NOMO-1 treated with dmso at 0.1 percent for 144 hours (cell line): ENCODE measurements around the gene LRRFIP2.
A peak's percentile ranks its signal among the peaks of the same experiment; 100 is the strongest.

Source experiments
- DNase-seq: peaks from one replicate; lab custom pipeline; 2025; ENCODE audit not compliant: unreplicated experiment; lab: John Stamatoyannopoulos, UW

Gene LRRFIP2

DNA sequence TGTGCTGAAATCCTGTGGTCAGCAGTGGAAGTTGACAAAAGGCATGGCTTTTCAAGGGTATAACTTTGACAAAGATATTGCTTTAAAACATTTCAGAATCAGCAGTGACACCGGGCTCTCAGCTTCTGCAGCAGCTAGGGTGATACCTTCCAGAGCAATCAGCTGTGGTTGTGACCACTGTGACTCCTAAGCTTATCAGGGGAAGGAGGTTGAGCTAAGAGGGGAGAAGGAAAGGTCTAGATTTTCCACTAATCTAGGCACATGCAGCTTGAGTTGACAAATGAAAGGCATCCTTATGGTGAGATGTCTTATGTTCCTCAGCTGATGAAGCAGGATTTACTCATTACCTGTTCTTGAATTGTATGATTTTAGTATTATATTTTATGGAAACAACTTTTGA, 16.3 kb upstream of the LRRFIP2 start:
- no peak for DNase-seq

DNA sequence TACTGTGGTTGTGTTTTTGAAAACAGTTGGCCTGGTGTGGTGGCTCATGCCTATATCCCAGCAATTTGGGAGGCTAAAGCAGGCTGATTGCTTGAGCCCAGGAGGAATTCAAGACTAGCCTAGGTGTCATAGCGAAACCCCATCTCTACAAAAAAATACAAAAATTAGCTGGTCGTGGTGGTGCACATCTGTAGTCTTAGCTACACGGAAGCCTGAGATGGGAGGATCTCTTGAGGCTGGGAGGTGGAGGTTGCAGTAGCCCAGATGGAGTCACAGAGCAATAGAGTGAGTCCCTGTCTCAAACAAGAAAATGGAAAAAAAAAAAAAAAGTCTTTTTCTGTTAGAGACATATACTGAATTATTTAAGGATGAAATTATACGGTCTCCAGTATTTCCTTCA, 14.7 kb upstream of the LRRFIP2 start:
- DNase-seq = no peak

DNA sequence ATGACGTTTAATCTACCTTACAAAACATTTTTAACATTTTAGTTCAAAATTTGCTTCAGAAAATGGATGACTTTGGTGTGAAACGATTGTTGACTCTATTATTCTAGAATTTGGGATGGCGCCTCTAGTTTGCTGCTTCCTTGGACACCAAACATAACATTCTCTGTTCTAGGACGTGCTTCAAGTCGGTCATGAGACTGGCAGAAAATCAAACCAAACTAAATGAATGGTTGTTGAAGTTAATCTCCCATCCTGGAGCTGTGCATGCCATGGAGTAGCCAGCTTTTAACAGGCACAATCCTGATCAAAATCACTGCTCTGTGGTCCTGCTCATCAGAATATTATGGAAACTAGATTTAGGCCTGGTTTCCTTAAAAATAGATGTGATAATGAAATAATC, 9.6 kb upstream of the LRRFIP2 start:
- DNase-seq = no peak

DNA sequence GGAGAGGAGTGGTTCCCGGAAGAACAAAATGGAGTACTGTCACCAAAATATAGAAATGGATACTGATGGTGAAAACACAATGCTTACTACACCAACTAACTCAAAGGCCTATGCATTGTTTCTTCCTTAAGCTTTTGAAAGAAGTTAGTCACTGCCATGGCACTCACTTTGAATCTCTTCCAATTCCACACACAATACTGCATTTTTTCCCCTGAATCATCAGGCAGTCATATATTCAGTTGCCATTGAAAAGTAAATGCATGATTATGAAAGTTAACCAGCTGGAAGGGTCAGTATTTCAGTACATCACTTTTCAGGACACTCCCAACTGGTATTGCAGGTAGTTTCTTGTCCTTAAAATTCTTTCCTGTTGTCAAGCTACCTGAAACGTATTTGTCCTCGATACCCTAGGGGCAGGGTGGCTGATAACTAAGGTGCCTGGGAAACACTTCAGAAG, 9.0 kb upstream of the LRRFIP2 start:
- DNase-seq = no peak

DNA sequence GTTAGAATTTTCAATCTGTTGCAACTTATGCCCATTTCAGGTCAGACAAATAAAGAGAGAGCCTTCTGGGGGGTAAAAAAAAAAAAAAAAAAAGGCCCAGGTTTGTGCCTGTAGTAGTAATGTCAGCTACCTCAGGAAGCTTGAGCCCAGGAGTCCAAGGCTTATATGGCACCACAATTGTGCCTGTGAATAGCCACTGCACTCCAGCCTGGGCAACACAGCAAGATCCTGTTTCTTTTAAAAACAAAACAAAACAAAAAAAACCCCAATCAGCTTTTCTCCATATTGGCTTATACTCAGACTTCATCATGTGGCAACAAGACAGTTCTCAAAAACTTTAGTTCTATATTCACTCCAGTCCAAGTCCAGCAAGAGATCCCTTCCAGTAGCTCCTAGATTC, 8.4 kb upstream of the LRRFIP2 start:
- DNase-seq = no peak

DNA sequence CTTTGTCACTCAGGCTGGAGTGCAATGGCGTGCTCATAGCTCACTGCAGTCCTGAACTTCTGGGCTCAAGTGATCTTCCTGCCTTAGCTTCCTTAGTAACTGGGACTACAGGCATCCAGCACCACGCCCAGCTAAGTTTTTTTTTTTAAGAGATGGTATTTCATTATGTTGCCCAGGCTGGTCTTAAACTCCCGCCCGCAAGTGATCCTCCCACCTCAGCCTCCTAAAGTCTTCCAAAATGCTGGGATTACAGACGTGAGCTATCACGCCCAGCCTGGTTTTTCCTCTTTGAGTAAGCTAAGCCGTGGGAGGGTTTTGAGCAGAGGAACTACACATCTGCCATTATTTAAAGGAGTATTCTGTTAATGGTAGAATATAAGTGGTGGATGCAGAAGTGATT, 7.4 kb upstream of the LRRFIP2 start:
- no peak for DNase-seq

DNA sequence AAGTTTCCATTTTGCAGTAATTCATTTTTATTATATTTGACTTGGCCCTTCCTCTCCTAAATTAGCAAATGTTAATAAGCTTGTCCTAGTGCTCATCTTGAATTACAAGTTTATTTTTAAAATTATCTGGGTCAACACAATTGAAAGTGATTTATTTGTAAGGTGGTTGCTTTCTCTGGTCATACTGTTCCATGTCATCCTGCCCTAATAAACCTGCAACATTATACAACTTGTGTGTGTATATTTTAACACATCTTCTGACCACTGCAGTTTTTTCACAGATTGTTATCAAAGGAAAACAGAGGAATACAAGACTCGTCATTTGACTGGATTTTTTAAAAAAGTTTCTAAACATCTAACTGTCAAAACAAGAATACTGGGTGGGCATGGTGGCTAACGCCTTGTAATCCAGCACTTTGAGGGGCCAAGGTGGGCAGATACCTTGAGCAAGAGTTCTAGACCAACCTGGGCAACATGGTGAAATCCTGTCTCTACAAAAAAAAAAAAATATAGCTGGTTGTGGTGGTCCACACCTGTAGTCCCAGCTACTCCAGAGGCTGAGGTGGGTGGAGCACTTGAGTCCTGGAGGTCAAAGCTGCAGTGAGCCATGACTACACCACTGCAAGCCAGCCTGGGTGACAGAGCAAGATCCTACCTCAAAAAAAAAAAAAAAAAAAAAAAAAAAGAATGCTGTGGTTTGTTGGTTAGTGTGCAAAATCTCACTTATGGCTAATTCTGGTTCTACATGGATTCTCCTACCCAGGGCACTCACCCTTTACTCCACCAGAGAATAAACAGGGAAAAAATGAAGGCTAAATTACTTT, 5.0 kb upstream of the LRRFIP2 start:
- DNase-seq = no peak

DNA sequence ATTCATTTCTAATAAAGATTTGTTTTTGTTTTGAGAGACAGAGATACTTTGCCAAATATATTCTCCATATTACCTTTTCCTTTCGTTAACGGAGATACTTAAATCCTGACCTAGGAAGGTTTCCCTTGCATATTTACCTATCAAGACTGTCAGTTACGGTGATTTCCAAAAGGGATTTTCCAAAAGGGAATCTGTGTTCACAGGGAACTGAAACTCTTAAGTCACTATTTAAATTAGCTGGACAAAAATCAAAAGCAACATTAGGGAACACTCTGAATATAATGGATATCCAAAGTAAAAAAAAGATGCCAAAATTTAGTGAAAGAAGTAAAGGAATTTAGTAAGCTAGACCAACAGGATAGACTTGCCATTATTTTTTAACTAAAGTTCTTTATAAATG, 576 bp downstream of the LRRFIP2 start:
- DNase-seq = no peak

DNA sequence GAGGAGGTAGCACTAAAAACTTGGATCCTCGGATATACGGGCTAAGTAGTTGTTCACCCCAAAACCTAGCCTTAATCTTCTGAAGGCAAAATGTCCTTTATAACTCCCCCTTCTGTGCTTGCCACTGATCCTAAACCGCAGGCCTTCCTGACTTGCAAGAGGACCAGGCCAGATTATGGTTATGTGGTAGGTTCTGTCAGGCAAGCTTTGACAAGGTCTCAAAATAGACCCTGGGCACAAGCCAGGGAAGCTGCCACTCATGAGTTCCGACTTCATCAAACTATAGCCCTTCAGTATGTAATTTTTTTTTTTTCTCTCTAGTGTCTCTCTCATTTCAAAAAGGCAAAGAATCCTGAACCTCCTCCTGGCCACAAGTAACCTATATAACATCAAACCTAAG, 3.2 kb downstream of the LRRFIP2 start:
- DNase-seq = no peak

DNA sequence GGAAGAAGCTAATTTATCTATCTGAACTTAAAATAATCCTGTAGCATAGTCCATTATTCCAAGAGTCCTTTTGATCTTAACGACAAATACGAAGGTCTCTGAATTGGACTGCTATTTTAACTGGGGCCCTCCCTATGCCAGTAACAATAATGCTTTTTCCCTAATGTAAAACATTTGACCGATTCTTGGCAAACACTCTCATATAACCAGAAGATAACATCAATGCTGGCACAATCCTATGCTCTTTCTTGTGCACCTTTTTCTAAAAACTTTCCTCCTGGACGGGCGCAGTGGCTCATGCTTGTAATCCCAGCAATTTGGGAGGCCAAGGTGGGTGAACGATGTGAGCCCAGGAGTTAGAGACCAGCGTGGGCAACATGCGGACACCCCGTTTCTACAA, 3.9 kb downstream of the LRRFIP2 start:
- no peak for DNase-seq

DNA sequence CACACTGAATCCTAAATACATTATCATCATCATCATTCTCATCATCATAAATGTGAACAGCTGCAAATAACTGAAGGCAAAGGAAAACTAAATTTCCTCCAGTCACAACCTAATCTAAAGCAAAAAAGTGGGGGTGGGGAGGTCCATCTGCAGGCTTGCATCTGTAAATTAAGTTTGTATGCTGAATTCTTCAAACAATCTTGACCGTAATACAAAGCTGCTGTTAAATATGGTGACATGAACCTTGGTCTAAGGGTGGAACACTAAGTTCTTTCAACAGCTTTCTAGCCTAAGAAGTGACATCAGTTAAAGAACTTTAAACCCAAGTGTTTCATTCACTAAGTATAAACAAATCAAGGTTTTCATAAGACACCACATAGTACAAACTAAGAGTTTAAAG, 4.3 kb downstream of the LRRFIP2 start:
- no peak for DNase-seq

DNA sequence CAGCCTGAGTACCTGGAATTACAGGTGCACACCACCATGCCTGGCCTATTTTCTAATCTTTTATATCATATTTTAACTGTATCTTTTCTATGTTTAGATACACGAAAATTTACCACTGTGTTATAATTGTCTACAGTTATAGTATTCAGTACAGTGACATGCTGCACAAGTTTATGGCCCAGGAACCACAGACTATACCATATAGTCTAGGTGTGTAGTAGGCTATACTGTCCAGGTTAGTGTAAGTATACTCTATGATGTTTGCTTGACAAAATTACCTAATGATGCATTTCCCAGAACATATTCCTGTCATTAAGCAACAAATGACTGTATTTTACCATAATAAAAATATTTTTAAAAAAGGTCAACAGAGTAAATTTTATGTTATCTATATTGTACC, 5.5 kb downstream of the LRRFIP2 start:
- no peak for DNase-seq

DNA sequence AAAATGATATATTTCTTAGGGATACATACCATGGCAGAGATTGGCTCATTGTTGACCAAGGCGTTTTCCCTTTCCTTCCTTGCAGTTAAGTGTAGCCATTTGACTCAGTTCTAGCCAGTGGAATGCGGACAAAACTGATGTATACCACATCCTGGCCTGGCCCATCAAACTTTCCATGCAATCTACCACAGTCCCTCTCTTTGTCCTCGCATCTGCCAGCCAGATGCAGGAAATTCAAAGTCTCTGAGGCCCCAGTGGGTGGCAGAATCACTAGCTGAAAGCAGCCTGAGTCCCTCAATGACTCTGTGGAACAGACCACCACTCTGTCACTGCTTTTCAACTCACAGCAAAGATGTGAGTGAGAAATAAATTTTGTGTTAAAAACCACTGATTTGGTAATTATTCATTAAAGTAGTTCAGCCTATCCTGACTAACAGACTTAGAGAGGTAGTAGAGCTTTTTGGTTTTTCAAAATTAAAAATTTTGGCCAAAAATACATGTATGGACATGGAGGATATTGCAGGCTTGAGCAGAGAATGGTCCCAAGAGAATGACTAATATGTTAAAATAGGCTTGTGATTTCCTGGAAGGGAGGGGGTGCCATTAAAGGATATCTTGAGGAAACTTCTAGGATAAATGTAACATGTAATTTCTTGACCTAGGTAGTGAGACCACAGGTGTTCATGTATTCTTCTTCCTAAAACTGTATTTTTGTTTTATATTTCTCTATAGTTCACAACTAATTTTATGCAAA, 10.9 kb downstream of the LRRFIP2 start:
- no peak for DNase-seq

DNA sequence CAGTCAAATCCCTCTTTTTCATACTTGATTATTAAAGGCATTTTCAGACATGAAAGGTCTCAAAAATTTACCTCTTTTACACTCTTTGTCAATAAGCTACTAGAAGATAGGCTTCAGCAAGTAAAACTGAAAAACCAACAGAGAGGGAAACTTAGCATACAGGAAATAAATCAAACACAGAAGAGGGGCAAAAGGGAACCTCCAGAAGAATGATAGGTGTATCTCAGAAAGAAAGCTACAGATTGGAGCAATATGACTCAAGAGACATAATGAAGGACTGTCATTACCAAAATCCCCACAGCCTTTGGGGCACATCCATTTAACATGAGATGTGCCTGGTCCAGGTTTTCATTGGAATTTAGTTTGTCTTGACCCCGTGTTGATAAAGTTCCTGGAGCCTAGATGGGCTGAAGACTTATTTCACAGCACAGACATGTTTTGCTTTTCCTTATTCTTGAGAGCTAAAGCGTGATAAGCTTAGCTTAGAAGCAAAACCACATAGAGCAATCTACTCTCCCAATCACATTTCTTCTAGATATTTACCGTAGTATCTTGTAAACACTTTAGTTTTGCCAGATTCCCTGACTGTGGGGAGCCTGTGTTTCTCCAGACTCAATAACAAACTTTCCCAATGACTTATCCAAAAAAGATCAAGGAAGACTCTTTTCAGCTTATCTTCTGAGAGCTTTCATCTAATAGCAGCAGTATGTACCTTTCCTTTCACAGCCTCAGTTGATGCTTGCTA, 11.7 kb downstream of the LRRFIP2 start:
- DNase-seq = no peak

DNA sequence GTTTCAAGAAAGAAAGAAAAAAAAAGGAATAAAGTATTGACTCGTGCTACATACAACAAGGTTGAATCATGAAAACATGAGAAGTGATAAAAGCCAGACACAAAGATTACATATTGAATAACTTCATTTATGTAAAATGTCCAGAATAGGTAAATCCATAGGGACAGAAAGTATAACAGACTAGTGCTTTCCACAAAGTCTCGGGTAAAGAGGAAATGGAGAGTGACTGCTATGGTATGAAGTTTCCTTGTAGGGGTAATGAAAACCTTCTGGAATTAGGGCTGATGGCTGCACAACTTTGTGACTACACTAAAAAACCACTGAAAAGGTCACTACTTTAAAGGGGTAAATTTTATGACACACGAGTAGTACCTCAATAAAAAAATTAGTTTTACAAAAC, 13.0 kb downstream of the LRRFIP2 start:
- DNase-seq = no peak

DNA sequence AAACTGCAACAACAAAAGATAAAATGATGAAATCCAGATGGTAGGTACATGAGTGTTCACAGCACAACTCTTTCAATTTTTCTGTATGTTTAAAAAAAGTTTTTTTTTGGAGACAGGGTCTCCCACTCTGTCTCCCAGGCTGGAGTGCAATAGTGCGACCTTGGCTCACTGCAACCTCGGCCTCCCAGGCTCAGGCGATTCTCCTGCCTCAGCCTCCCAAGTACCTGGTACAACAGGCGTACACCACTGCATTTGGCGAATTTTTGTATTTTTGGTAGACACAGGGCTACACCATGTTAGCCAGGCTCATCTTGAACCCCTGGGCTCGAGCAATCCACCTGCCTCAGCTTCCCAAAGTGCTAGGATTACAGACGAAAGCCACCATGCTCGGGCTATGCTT, 18.6 kb downstream of the LRRFIP2 start:
- no peak for DNase-seq

DNA sequence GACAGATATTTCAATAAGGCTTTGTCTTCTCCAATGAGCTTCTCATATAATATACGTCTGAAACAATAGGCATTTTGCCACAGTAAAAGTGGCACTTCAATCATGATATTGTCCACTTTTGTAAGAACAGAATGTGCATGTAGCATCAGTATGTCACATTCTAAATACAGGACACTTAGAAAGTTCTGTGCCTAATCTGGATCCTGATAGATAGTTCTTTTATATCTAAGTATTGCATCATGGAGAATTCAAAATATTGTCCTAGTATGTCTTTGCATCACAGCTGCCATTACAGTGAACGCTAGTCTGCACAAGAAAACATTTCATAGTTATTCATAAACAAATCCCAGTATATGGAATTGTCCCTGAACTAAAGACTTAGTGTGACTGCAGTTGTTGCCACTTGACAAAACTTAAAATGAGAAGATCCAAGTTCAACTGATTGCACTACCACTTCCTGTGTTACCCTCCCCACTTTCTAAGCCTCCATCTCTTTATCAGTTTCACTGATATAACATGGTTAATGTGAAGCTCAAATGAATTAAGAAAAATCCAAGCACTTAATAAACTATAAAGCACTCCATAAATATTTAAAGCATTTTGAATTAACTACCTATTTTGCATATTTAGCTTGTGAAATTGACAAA, 19.6 kb downstream of the LRRFIP2 start:
- DNase-seq = no peak

DNA sequence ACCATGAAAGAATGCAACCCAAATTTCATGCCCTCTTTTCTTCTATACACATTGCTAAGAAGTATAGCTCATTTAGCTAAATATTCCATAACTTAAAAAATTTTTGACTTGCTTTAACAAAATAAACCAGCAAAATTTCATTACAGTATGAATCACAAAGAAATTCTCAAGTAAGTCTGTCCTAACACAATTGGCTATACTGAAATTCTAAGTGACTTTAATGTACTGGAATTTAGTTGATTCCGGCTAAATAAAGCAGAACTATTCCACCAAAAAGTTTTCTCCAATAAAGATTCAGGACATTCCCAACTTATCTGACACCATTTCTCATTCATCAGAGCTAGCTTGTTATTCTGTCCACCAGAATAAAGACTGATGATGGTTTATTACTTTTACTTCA, 23.8 kb downstream of the LRRFIP2 start:
- no peak for DNase-seq

DNA sequence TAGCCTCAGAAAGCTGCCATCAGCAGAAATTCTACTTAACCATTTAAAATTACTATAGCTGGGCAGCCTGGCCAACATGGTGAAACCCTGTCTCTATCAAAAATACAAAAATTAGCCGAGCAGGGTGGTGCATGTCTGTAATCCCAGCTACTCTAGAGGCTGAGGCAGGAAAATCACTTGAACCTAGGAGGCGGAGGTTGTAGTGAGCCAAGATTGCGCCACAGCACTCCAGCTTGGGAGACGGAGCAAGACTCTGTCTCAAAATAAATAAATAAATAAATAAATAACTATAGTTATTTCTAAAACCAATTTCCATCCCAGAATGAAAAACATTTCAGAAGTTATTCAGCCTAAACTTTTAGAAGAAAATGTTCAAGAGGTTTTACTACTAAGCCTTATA, 25.1 kb downstream of the LRRFIP2 start:
- no peak for DNase-seq

DNA sequence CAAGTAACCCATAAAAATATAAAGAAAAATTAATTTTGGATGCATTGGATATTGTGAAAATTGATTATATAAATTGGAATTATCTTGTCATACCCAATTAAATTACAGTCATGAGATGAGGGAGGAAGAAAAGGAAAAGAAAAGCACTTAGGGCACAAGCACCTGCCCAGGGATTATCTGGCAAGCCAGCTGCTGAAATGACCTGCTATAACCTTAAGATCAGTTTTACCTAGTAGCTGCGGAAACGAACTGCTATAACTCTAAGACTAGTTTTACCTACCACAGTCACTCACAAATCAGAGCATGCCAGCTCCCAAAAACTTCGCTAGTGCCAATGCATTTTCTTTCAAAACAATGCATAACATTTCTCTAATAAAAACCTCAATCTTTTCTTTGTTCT, 26.2 kb downstream of the LRRFIP2 start:
- DNase-seq = no peak

DNA sequence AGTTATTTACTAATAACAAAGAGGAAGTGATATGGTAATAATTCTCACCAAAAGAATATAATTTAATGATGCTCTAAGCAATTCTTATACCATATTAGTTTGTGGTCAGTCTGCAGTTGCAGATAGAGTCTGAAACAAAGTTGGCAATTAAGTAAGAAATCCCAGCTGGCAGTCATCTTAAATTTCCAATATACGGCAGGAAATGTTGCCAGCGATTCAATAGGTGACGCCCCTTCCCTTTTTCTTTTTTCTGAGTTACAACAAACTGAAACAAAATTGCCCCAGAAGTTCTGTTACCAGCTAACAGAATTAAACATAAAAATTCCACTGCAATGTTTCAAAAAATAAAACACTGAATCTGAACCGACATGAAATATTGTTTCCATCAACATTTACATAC, 26.7 kb downstream of the LRRFIP2 start:
- peak; percentile 21 for DNase-seq
